MCF 10A (cell line): ENCODE data around the gene NFASC. TPM values are rescaled to one million over a fixed set of nuclear protein-coding genes. Genes with fewer than 3 reads are reported as not detected.

Experiments used
- BruUV-seq: library from RNA; stranded (reverse); fragments of 400-500 nt; replicated peaks from 2 replicates; lab custom pipeline; 2021; lab: Mats Ljungman, UMichigan
- CTCF ChIA-PET: fragments of 300-600 bp; sonication (Branson Sonifier 250); formaldehyde crosslinking; extraction: SDS; loops from one replicate; lab custom pipeline; 2021; ENCODE audit warnings: antibody characterized with exemption, inconsistent platforms; lab: Yijun Ruan, JAX
- POLR2A ChIA-PET: fragments of 300-600, 350-650 bp; sonication (Branson Sonifier 250); formaldehyde crosslinking; extraction: SDS; loops from one replicate; lab custom pipeline; 2020; ENCODE audit warnings: antibody characterized with exemption, inconsistent platforms; lab: Yijun Ruan, JAX
- DNase-seq: peaks from one replicate; pipeline ENCODE4 v3.0.0-alpha.2; 2018; ENCODE audit not compliant: unreplicated experiment
- H3K27ac Mint-ChIP-seq: one replicate; pipeline ENCODE4 v1.8.0; 2022; ENCODE audit warnings: mild to moderate bottlenecking, low read depth, mixed read lengths; ENCODE audit not compliant: unreplicated experiment
- H3K27me3 Mint-ChIP-seq: one replicate; pipeline ENCODE4 v1.8.0; 2022; ENCODE audit warnings: mixed read lengths; ENCODE audit not compliant: insufficient read depth, unreplicated experiment
- H3K36me3 Mint-ChIP-seq: one replicate; pipeline ENCODE4 v1.8.0; 2022; ENCODE audit warnings: mild to moderate bottlenecking, moderate library complexity, mixed read lengths; ENCODE audit not compliant: insufficient read depth, unreplicated experiment
- H3K4me1 Mint-ChIP-seq: one replicate; pipeline ENCODE4 v1.8.0; 2022; ENCODE audit warnings: mixed read lengths; ENCODE audit not compliant: insufficient read depth, unreplicated experiment
- H3K4me3 Mint-ChIP-seq: one replicate; pipeline ENCODE4 v1.8.0; 2022; ENCODE audit warnings: mild to moderate bottlenecking, moderate library complexity, mixed read lengths; ENCODE audit not compliant: unreplicated experiment
- H3K9me3 Mint-ChIP-seq: one replicate; pipeline ENCODE4 v1.8.0; 2022; ENCODE audit warnings: mixed read lengths; ENCODE audit not compliant: unreplicated experiment
- intact Hi-C: fragments of 100-400 bp; cut with micrococcal nuclease; formaldehyde crosslinking; loops from 2 replicates; pipeline ENCODE4 v1.14.1; 2022
- total RNA-seq: library from RNA; stranded (reverse); gene quantifications from 2 replicates; pipeline ENCODE4 v1.2.3, GENCODE V29; 2022
- TF ChIP-seq, protein P1 (sequence below): fragments of 200-600 bp; IDR thresholded peaks from one replicate; pipeline ENCODE4 v1.8.0; 2022; ENCODE audit warnings: antibody characterized with exemption, mild to moderate bottlenecking; ENCODE audit not compliant: unreplicated experiment

Gene NFASC
- total RNA-seq, 1 experiment from 2014 or later: 0.98 TPM

DNA sequence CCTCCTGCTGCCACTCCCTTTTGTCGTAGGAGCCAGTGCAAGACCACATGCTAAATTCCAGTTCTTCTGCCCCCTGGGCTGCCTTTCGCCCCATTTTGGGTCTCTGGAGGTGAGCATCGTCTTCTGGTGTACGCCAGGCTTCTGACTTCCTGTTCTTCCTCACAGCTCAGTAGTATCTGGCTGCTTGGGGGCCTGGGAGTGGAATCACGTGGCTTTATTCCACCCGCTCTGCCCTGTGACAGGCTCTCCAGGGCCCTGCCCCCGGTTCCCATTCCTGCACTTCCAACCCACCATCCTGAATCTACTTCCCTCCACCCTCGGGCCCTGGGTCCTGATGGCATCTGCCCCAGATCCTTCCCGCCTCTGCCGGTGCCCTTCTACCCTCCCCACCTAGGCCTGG lies 3.6 kb downstream of the NFASC start:
- Mint-ChIP-seq H3K27me3 (peaks cover 48% of the 10 kb centered on the region), H3K9me3 (no peaks in the 10 kb centered on the region), H3K4me1 (no peaks in the 10 kb centered on the region), H3K36me3 (no peaks in the 10 kb centered on the region), H3K4me3 (no peak overlapping the region), H3K27ac (no peak overlapping the region)
- no TSS peak for BruUV-seq
- TF ChIP-seq, protein P1, sequence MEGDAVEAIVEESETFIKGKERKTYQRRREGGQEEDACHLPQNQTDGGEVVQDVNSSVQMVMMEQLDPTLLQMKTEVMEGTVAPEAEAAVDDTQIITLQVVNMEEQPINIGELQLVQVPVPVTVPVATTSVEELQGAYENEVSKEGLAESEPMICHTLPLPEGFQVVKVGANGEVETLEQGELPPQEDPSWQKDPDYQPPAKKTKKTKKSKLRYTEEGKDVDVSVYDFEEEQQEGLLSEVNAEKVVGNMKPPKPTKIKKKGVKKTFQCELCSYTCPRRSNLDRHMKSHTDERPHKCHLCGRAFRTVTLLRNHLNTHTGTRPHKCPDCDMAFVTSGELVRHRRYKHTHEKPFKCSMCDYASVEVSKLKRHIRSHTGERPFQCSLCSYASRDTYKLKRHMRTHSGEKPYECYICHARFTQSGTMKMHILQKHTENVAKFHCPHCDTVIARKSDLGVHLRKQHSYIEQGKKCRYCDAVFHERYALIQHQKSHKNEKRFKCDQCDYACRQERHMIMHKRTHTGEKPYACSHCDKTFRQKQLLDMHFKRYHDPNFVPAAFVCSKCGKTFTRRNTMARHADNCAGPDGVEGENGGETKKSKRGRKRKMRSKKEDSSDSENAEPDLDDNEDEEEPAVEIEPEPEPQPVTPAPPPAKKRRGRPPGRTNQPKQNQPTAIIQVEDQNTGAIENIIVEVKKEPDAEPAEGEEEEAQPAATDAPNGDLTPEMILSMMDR: no peak
- CTCF ChIA-PET: interaction anchor here (0.9 to 1.2 kb wide), 3 partner anchors 66 to 187 kb away, joined by 3 read pairs; no protein-coding TSS in a partner anchor
- intact Hi-C loops: no loop called here
- POLR2A ChIA-PET: no interaction called here
- DNase-seq: no peak

DNA sequence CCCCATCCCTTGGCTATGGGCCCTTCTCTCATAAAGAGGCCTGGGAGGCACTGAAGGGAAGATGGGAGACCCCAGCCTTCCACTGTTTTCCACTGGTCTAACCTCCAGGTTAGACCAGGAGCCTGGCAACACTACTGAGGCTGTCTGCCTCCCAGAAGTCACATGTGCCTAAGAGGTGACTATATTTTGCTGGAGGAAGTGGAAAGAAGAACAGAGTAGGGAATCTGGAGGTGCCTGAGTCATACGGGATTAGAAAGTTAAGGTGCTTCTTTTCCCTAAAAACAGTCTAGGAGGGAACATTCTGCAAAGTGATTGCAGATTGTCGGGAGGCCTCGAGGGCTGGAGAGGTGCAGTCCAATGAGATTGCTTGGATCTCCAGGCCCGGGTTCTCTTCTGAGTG lies 4.6 kb downstream of the NFASC start:
- ChIA-PET CTCF (no interaction called here), POLR2A (no interaction called here)
- Mint-ChIP-seq H3K4me3 (no peak overlapping the region), H3K27me3 (peaks cover 47% of the 10 kb centered on the region), H3K4me1 (no peaks in the 10 kb centered on the region), H3K27ac (no peak overlapping the region), H3K36me3 (no peaks in the 10 kb centered on the region), H3K9me3 (no peaks in the 10 kb centered on the region)
- intact Hi-C loops: no loop called here
- DNase-seq: no peak
- BruUV-seq: no TSS peak
- TF ChIP-seq, protein P1: no peak

DNA sequence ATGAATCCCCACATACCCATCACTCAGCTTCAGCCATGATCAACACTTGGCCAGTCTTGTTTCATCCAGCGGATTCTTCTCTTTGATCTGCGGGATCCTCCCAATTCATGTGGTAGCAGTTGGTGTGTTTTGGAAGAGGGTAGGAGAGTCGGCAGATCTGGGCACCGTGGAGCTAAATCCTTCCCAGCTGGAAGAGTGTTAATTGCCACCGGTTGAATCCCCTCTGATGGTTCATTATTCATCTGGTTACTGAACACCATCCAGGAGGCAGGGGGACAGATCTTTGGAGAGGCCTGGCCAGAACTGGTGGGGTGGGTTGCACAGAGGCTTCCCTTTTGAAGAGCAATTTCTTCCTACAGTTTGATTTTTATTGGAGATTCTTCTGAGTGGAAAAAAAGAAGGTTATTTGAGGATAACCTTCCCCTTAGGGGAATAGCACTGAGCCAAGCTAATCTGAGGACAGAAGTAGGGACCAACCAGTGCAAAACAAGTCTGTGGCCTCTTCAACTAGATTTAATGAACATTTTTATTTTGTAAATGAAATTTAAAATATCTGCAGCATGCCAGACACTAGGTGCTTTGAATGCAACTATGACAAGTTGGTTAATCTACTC lies 8.1 kb downstream of the NFASC start:
- Mint-ChIP-seq H3K27ac (no peak overlapping the region), H3K4me1 (no peaks in the 10 kb centered on the region), H3K27me3 (peaks cover 34% of the 10 kb centered on the region), H3K4me3 (no peak overlapping the region), H3K36me3 (no peaks in the 10 kb centered on the region), H3K9me3 (no peaks in the 10 kb centered on the region)
- intact Hi-C loops: no loop called here
- CTCF ChIA-PET: interaction anchor here (0.5 to 1.9 kb wide), 2 partner anchors 98 to 313 kb away, joined by 4 read pairs; no protein-coding TSS in a partner anchor
- DNase-seq: no peak
- TF ChIP-seq, protein P1: no peak
- no TSS peak for BruUV-seq
- POLR2A ChIA-PET: no interaction called here

DNA sequence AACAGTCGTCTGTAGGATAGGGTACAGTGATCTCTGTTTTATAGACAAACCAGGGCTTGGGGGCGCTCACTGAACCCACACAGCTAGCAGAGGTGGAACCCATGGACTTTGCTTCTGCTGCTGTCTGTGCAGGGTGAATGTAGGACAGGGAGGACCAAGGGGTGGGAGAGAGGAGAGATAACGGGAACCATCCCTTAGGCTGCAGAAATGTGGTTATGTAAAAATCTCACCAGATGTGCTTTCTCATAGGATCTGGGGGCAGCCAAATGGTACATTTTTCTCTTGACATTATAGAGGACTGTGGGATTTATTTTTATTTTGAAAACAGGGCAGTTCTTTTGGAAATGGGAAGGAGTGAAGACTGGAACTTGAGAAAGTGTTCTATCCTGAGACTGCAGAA lies 8.7 kb downstream of the NFASC start:
- Mint-ChIP-seq H3K4me3 (no peak overlapping the region), H3K4me1 (no peaks in the 10 kb centered on the region), H3K27ac (no peak overlapping the region), H3K36me3 (no peaks in the 10 kb centered on the region), H3K27me3 (peaks cover 34% of the 10 kb centered on the region), H3K9me3 (no peaks in the 10 kb centered on the region)
- ChIA-PET POLR2A (no interaction called here), CTCF (interaction anchor here (1.9 kb wide), 1 partner anchor 97 kb away, joined by 4 read pairs; no protein-coding TSS in a partner anchor)
- BruUV-seq: no TSS peak
- TF ChIP-seq, protein P1: no peak
- no peak for DNase-seq
- intact Hi-C loops: no loop called here
